ENCODE results near the gene RFX2.
"Not testable (repeated sequence)": the region's sequence is repeated elsewhere in the genome, so short reads cannot be mapped to it uniquely, and the experiment has no call there.

Gene RFX2

GRCh38 chr19:6012426-6013170 lies 97.7 kb downstream of the RFX2 start:
- DNase-seq (ENCODE audit: low read depth, low spot score), result no peak

GRCh38 chr19:6011794-6012193 lies 98.5 kb downstream of the RFX2 start:
- no peak for DNase-seq (ENCODE audit: low read depth, low spot score)

GRCh38 chr19:6011206-6011605 lies 99.1 kb downstream of the RFX2 start:
- no peak for DNase-seq (ENCODE audit: low read depth, low spot score)

- DNase-seq (ENCODE audit: low read depth, low spot score), result no peak
Measured at GRCh38 chr19:6010107-6010506, 100.2 kb downstream of the RFX2 start.

GRCh38 chr19:6007866-6008265 lies 102.4 kb downstream of the RFX2 start:
- DNase-seq (ENCODE audit: low read depth, low spot score), result no peak

- no peak for DNase-seq (ENCODE audit: low read depth, low spot score)
Measured at GRCh38 chr19:6006896-6007295, 103.4 kb downstream of the RFX2 start.

- not testable (repeated sequence) for DNase-seq (ENCODE audit: low read depth, low spot score)
Measured at GRCh38 chr19:6006070-6006446, 104.2 kb downstream of the RFX2 start.

GRCh38 chr19:6005321-6006069 lies 104.8 kb downstream of the RFX2 start:
- no peak for DNase-seq (ENCODE audit: low read depth, low spot score)

- no peak for DNase-seq (ENCODE audit: low read depth, low spot score)
Measured at GRCh38 chr19:6003976-6004375, 106.3 kb downstream of the RFX2 start.

- no peak for DNase-seq (ENCODE audit: low read depth, low spot score)
Measured at GRCh38 chr19:6002591-6002990, 107.7 kb downstream of the RFX2 start.

GRCh38 chr19:6000228-6000847 lies 110.0 kb downstream of the RFX2 start:
- DNase-seq (ENCODE audit: low read depth, low spot score), result no peak

GRCh38 chr19:5999693-6000092 lies 110.6 kb downstream of the RFX2 start:
- DNase-seq (ENCODE audit: low read depth, low spot score), result no peak

GRCh38 chr19:5997371-5997770 lies 112.9 kb downstream of the RFX2 start:
- DNase-seq (ENCODE audit: low read depth, low spot score), result no peak

GRCh38 chr19:5996623-5997320 lies 113.5 kb downstream of the RFX2 start:
- no peak for DNase-seq (ENCODE audit: low read depth, low spot score)

- DNase-seq (ENCODE audit: low read depth, low spot score), result no peak
Measured at GRCh38 chr19:5996102-5996501, 114.2 kb downstream of the RFX2 start.

- no peak for DNase-seq (ENCODE audit: low read depth, low spot score)
Measured at GRCh38 chr19:5995606-5996005, 114.7 kb downstream of the RFX2 start.

- DNase-seq (ENCODE audit: low read depth, low spot score), result no peak
Measured at GRCh38 chr19:5994405-5995165, 115.7 kb downstream of the RFX2 start.

GRCh38 chr19:5993648-5994358 lies 116.5 kb downstream of the RFX2 start:
- no peak for DNase-seq (ENCODE audit: low read depth, low spot score)

- DNase-seq (ENCODE audit: low read depth, low spot score), result no peak
Measured at GRCh38 chr19:5993201-5993600, 117.1 kb downstream of the RFX2 start.

GRCh38 chr19:5992756-5993155 lies 117.5 kb downstream of the RFX2 start:
- no peak for DNase-seq (ENCODE audit: low read depth, low spot score)

All from iPS DF 19.7 (cell line).